Parathyroid adenoma (tissue), 2 donors: ENCODE data around the gene NKD1.

Experiments used
- H2AFZ ChIP-seq: fragments of 300-600 bp; sonication (generic); one replicate; pipeline ENCODE4 v1.7.0; 2017; ENCODE audit warnings: antibody characterized with exemption, mild to moderate bottlenecking
- H3K27ac ChIP-seq: fragments of 300-600 bp; sonication (generic); one replicate; pipeline ENCODE4 v1.7.0; 2017
- H3K27me3 ChIP-seq: fragments of 300-600 bp; sonication (generic); one replicate; pipeline ENCODE4 v1.7.0; 2017; ENCODE audit warnings: low read length; ENCODE audit not compliant: control insufficient read depth, insufficient read depth
- H3K36me3 ChIP-seq: fragments of 300-600 bp; sonication (generic); one replicate; pipeline ENCODE4 v1.7.0; 2017; ENCODE audit warnings: low read length; ENCODE audit not compliant: control insufficient read depth, insufficient read depth
- H3K4me1 ChIP-seq: fragments of 300-600 bp; sonication (generic); one replicate; pipeline ENCODE4 v1.7.0; 2017; ENCODE audit warnings: control low read depth
- H3K4me2 ChIP-seq: fragments of 300-600 bp; sonication (generic); one replicate; pipeline ENCODE4 v1.7.0; 2017; ENCODE audit warnings: low read length
- H3K4me3 ChIP-seq: fragments of 300-600 bp; sonication (generic); one replicate; pipeline ENCODE4 v1.7.0; 2017; ENCODE audit warnings: low read depth, low read length
- H3K79me2 ChIP-seq: fragments of 300-600 bp; sonication (generic); one replicate; pipeline ENCODE4 v1.7.0; 2017; ENCODE audit warnings: control low read depth
- H3K9ac ChIP-seq: fragments of 300-600 bp; sonication (generic); one replicate; pipeline ENCODE4 v1.7.0; 2017; ENCODE audit warnings: mild to moderate bottlenecking
- H3K9me3 ChIP-seq: fragments of 300-600 bp; sonication (generic); one replicate; pipeline ENCODE4 v1.7.0; 2017; ENCODE audit warnings: low read length; ENCODE audit not compliant: control insufficient read depth
- CTCF ChIP-seq: fragments of 300-600 bp; sonication (generic); IDR thresholded peaks from one replicate; pipeline ENCODE4 v1.7.0; 2017; ENCODE audit warnings: antibody characterized with exemption, mild to moderate bottlenecking
- donor health status: primary hyperparathyroidism.

Gene NKD1

GRCh38 chr16:50591209-50591608 lies 43.0 kb downstream of the NKD1 start:
- H3K4me2 ChIP-seq, result no peak overlapping the region
- H3K9ac ChIP-seq, result no peak overlapping the region
- TF ChIP-seq CTCF, result no peak
- H3K36me3 ChIP-seq, result no peaks in the 10 kb centered on the region
- no peak overlapping the region for H2AFZ ChIP-seq
- H3K9me3 ChIP-seq, result no peaks in the 10 kb centered on the region
- H3K4me3 ChIP-seq, result no peak overlapping the region
- no peaks in the 10 kb centered on the region for H3K4me1 ChIP-seq
- no peaks in the 10 kb centered on the region for H3K79me2 ChIP-seq
- no peak overlapping the region for H3K27ac ChIP-seq
- no peaks in the 10 kb centered on the region for H3K27me3 ChIP-seq

GRCh38 chr16:50591800-50592771 lies 43.9 kb downstream of the NKD1 start:
- Histone ChIP-seq H2AFZ (no peak overlapping the region), H3K4me1 (no peaks in the 10 kb centered on the region), H3K79me2 (no peaks in the 10 kb centered on the region), H3K27me3 (no peaks in the 10 kb centered on the region), H3K4me2 (no peak overlapping the region), H3K4me3 (no peak overlapping the region), H3K9me3 (no peaks in the 10 kb centered on the region), H3K9ac (no peak overlapping the region), H3K27ac (no peak overlapping the region), H3K36me3 (no peaks in the 10 kb centered on the region)
- TF ChIP-seq CTCF, result no peak

- H3K9ac ChIP-seq, result no peak overlapping the region
- H3K27ac ChIP-seq, result no peak overlapping the region
- H3K4me1 ChIP-seq, result no peaks in the 10 kb centered on the region
- no peak overlapping the region for H3K4me3 ChIP-seq
- no peaks in the 10 kb centered on the region for H3K79me2 ChIP-seq
- no peak overlapping the region for H3K4me2 ChIP-seq
- no peaks in the 10 kb centered on the region for H3K9me3 ChIP-seq
- H3K27me3 ChIP-seq, result no peaks in the 10 kb centered on the region
- H2AFZ ChIP-seq, result no peak overlapping the region
- TF ChIP-seq CTCF, result no peak
- H3K36me3 ChIP-seq, result no peaks in the 10 kb centered on the region
These were observed 44.8 kb downstream of the NKD1 start for GRCh38 chr16:50592996-50593395.

- H3K36me3 ChIP-seq, result no peaks in the 10 kb centered on the region
- TF ChIP-seq CTCF, result no peak
These were observed 45.4 kb downstream of the NKD1 start for GRCh38 chr16:50593410-50594150.

More at GRCh38 chr16:50593410-50594150, 45.4 kb downstream of the NKD1 start:
- H2AFZ ChIP-seq, result no peak overlapping the region
- H3K9me3 ChIP-seq, result no peaks in the 10 kb centered on the region
- H3K4me2 ChIP-seq, result no peak overlapping the region
- no peak overlapping the region for H3K27ac ChIP-seq
- no peak overlapping the region for H3K9ac ChIP-seq
- no peak overlapping the region for H3K4me3 ChIP-seq
- no peaks in the 10 kb centered on the region for H3K27me3 ChIP-seq
- no peaks in the 10 kb centered on the region for H3K4me1 ChIP-seq
- H3K79me2 ChIP-seq, result no peaks in the 10 kb centered on the region
